ENCODE results near the gene DNAH12. TPM values are rescaled to one million over a fixed set of nuclear protein-coding genes. Genes with fewer than 3 reads are reported as not detected.
"Not testable (repeated sequence)": the region's sequence is repeated elsewhere in the genome, so short reads cannot be mapped to it uniquely, and the experiment has no call there.

The DNAH12 gene
- polyA plus RNA-seq, 3 donors, result 0.03 TPM; not detected in 2

- WGBS (ENCODE audit: insufficient coverage), result 0% methylated on average over 1 of the region's 1 CpG
- Histone ChIP-seq H3K27me3 (ENCODE audit: control insufficient read depth in 2 of 2, insufficient read depth in 2 of 2, low read length in 2 of 2) (no peaks in the 10 kb centered on the region), H3K4me3 (replicated peaks in 1 of 3; ENCODE audit: low read depth in 2 of 3, low read length in 3 of 3) (no peak overlapping the region), H3K4me1 (ENCODE audit: control insufficient read depth in 1 of 2, insufficient read depth in 2 of 2, low read length in 2 of 2) (peaks cover 2 to 7% of the 10 kb centered on the region in 2 donors), H3K27ac (ENCODE audit: low read depth in 1 of 2, low read length in 2 of 2) (no peak overlapping the region), H3K9ac (ENCODE audit: insufficient read depth, low read length, poor library complexity, severe bottlenecking) (no peak overlapping the region), H3K4me2 (replicated peaks; ENCODE audit: extremely low read depth, low read length, poor library complexity, severe bottlenecking) (no peak overlapping the region), H3K79me2 (ENCODE audit: insufficient read depth, low read length) (no peaks in the 10 kb centered on the region), H3K9me3 (replicated peaks in 1 of 2; ENCODE audit: control insufficient read depth in 1 of 2, insufficient read depth in 1 of 2, low read length in 2 of 2) (no peaks in the 10 kb centered on the region), H3K36me3 (replicated peaks in 1 of 2; ENCODE audit: control insufficient read depth in 1 of 2, insufficient read depth in 2 of 2, low read length in 2 of 2) (no peaks in the 10 kb centered on the region), H2AFZ (ENCODE audit: insufficient read depth, low read depth, low read length, poor library complexity, severe bottlenecking) (no peak overlapping the region), H4K20me1 (ENCODE audit: insufficient read depth, low read length) (no peaks in the 10 kb centered on the region)
- intact Hi-C loops (cut with micrococcal nuclease), result no loop called here
- H3K4me3 Mint-ChIP-seq, result no peak overlapping the region
- peak in 2 of 3 donors; percentile 4 to 7 for DNase-seq
- peaks cover 0 to 1% (median 0%) of the 10 kb centered on the region in 7 donors for H3K9me3 Mint-ChIP-seq
- H3K36me3 Mint-ChIP-seq, result no peaks in the 10 kb centered on the region
- H3K4me1 Mint-ChIP-seq, result peaks cover 8% of the 10 kb centered on the region
- no peak overlapping the region for H3K27ac Mint-ChIP-seq
- peaks cover 0 to 2% (median 0%) of the 10 kb centered on the region in 3 donors for H3K27me3 Mint-ChIP-seq (ENCODE audit: low read depth in 3 of 3)
- TF ChIP-seq CTCF (IDR thresholded peaks at IDR 0.05), result no peak
Measured at GRCh38 chr3:57354768-57355167, 189.4 kb downstream of the DNAH12 start.

- Histone ChIP-seq H3K27ac (ENCODE audit: low read depth in 1 of 2, low read length in 2 of 2) (no peak overlapping the region), H2AFZ (ENCODE audit: insufficient read depth, low read depth, low read length, poor library complexity, severe bottlenecking) (no peak overlapping the region), H3K36me3 (replicated peaks in 1 of 2; ENCODE audit: control insufficient read depth in 1 of 2, insufficient read depth in 2 of 2, low read length in 2 of 2) (no peaks in the 10 kb centered on the region), H3K27me3 (ENCODE audit: control insufficient read depth in 2 of 2, insufficient read depth in 2 of 2, low read length in 2 of 2) (no peaks in the 10 kb centered on the region), H3K79me2 (ENCODE audit: insufficient read depth, low read length) (no peaks in the 10 kb centered on the region), H3K4me2 (replicated peaks; ENCODE audit: extremely low read depth, low read length, poor library complexity, severe bottlenecking) (no peak overlapping the region), H3K4me1 (ENCODE audit: control insufficient read depth in 1 of 2, insufficient read depth in 2 of 2, low read length in 2 of 2) (peaks cover 2 to 7% of the 10 kb centered on the region in 2 donors), H3K9ac (ENCODE audit: insufficient read depth, low read length, poor library complexity, severe bottlenecking) (no peak overlapping the region), H3K4me3 (replicated peaks in 1 of 3; ENCODE audit: low read depth in 2 of 3, low read length in 3 of 3) (no peak overlapping the region), H4K20me1 (ENCODE audit: insufficient read depth, low read length) (no peaks in the 10 kb centered on the region), H3K9me3 (replicated peaks in 1 of 2; ENCODE audit: control insufficient read depth in 1 of 2, insufficient read depth in 1 of 2, low read length in 2 of 2) (no peaks in the 10 kb centered on the region)
- Mint-ChIP-seq H3K27ac (no peak overlapping the region), H3K27me3 (ENCODE audit: low read depth in 3 of 3) (peaks cover 0 to 2% (median 0%) of the 10 kb centered on the region in 3 donors), H3K36me3 (no peaks in the 10 kb centered on the region), H3K4me3 (no peak overlapping the region), H3K4me1 (peaks cover 8% of the 10 kb centered on the region), H3K9me3 (peaks cover 0 to 2% (median 1%) of the 10 kb centered on the region in 7 donors)
- no CpG with 5 or more reads among the region's 1 CpG for WGBS (ENCODE audit: insufficient coverage)
- DNase-seq, result no peak
- TF ChIP-seq CTCF (IDR thresholded peaks at IDR 0.05), result no peak
- intact Hi-C loops (cut with micrococcal nuclease), result no loop called here
Measured at GRCh38 chr3:57350271-57350670, 193.9 kb downstream of the DNAH12 start.

- H3K27me3 ChIP-seq (ENCODE audit: control insufficient read depth in 2 of 2, insufficient read depth in 2 of 2, low read length in 2 of 2); H3K36me3 Mint-ChIP-seq; H3K27ac ChIP-seq (ENCODE audit: low read depth in 1 of 2, low read length in 2 of 2); H3K27ac Mint-ChIP-seq; H3K4me2 ChIP-seq (replicated peaks; ENCODE audit: extremely low read depth, low read length, poor library complexity, severe bottlenecking); H3K4me3 ChIP-seq (replicated peaks in 1 of 3; ENCODE audit: low read depth in 2 of 3, low read length in 3 of 3); H3K27me3 Mint-ChIP-seq (ENCODE audit: low read depth in 3 of 3); H3K4me1 Mint-ChIP-seq; H3K79me2 ChIP-seq (ENCODE audit: insufficient read depth, low read length); intact Hi-C loops (cut with micrococcal nuclease); H3K4me1 ChIP-seq (ENCODE audit: control insufficient read depth in 1 of 2, insufficient read depth in 2 of 2, low read length in 2 of 2); H4K20me1 ChIP-seq (ENCODE audit: insufficient read depth, low read length); H3K9me3 ChIP-seq (replicated peaks in 1 of 2; ENCODE audit: control insufficient read depth in 1 of 2, insufficient read depth in 1 of 2, low read length in 2 of 2); H3K36me3 ChIP-seq (replicated peaks in 1 of 2; ENCODE audit: control insufficient read depth in 1 of 2, insufficient read depth in 2 of 2, low read length in 2 of 2); H3K9ac ChIP-seq (ENCODE audit: insufficient read depth, low read length, poor library complexity, severe bottlenecking); H3K4me3 Mint-ChIP-seq; DNase-seq; H2AFZ ChIP-seq (ENCODE audit: insufficient read depth, low read depth, low read length, poor library complexity, severe bottlenecking): not testable (repeated sequence)
- WGBS (ENCODE audit: insufficient coverage), result no CpG with 5 or more reads among the region's 7 CpGs
- H3K9me3 Mint-ChIP-seq, result peaks cover 6 to 10% (median 8%) of the 10 kb centered on the region in 7 donors
Measured at GRCh38 chr3:57339071-57339642, 205.0 kb downstream of the DNAH12 start.

All from CD14-positive monocyte (primary cell).